Cerebellar cortex (tissue), 1 donor: ENCODE measurements around the gene RPAP3.

Experiments
- DNase-seq: peaks from one replicate; pipeline ENCODE4 v3.0.0-alpha.2; 2015; ENCODE audit warnings: low spot score

The RPAP3 gene

GRCh38 chr12:47743311-47743860, 37.6 kb upstream of the RPAP3 start:
- DNase-seq: no peak

GRCh38 chr12:47742253-47742825, 36.5 kb upstream of the RPAP3 start:
- peak; percentile 42 for DNase-seq

GRCh38 chr12:47741340-47741703, 35.5 kb upstream of the RPAP3 start:
- no peak for DNase-seq

GRCh38 chr12:47740606-47741339, 34.9 kb upstream of the RPAP3 start:
- DNase-seq: no peak

GRCh38 chr12:47739979-47740378, 34.1 kb upstream of the RPAP3 start:
- DNase-seq: no peak

- no peak for DNase-seq
Observed at GRCh38 chr12:47739297-47739696, 33.5 kb upstream of the RPAP3 start.

- DNase-seq: no peak
Observed at GRCh38 chr12:47737936-47738594, 32.2 kb upstream of the RPAP3 start.

GRCh38 chr12:47736877-47737676, 31.2 kb upstream of the RPAP3 start:
- no peak for DNase-seq

GRCh38 chr12:47736216-47736615, 30.4 kb upstream of the RPAP3 start:
- DNase-seq: no peak

GRCh38 chr12:47735649-47736048, 29.8 kb upstream of the RPAP3 start:
- no peak for DNase-seq

GRCh38 chr12:47734725-47735480, 29.1 kb upstream of the RPAP3 start:
- no peak for DNase-seq

GRCh38 chr12:47733142-47733541, 27.3 kb upstream of the RPAP3 start:
- DNase-seq: no peak

- DNase-seq: no peak
Observed at GRCh38 chr12:47732504-47732903, 26.7 kb upstream of the RPAP3 start.

- no peak for DNase-seq
Observed at GRCh38 chr12:47731723-47732122, 25.9 kb upstream of the RPAP3 start.

- no peak for DNase-seq
Observed at GRCh38 chr12:47730341-47730744, 24.5 kb upstream of the RPAP3 start.

GRCh38 chr12:47729233-47729632, 23.4 kb upstream of the RPAP3 start:
- DNase-seq: no peak

GRCh38 chr12:47725893-47726292, 20.1 kb upstream of the RPAP3 start:
- no peak for DNase-seq

GRCh38 chr12:47725091-47725772, 19.4 kb upstream of the RPAP3 start, which contains the start of gene ENDOU:
Gene ENDOU, minus strand, starts transcription at chr12:47725490. Its CDS starts 77 bp downstream, at chr12:47725413.
- DNase-seq: no peak

GRCh38 chr12:47722941-47723631, 17.3 kb upstream of the RPAP3 start:
- DNase-seq: no peak

GRCh38 chr12:47722136-47722834, 16.5 kb upstream of the RPAP3 start:
- DNase-seq: no peak
